WERI-Rb-1 (cell line): ENCODE data around the gene RBM5.
"Not testable (repeated sequence)": the region's sequence is repeated elsewhere in the genome, so short reads cannot be mapped to it uniquely, and the experiment has no call there.

Experiments
- DNase-seq: peaks from one replicate; pipeline ENCODE4 v3.0.0-alpha.2; 2020
- H3K27ac ChIP-seq: fragments of 250-450 bp; sonication (Bioruptor Pico); 2 replicates; pipeline ENCODE4 v1.5.1; 2020; ENCODE audit warnings: mild to moderate bottlenecking, moderate library complexity
- H3K27me3 ChIP-seq: fragments of 250-450 bp; sonication (Bioruptor Pico); 2 replicates; pipeline ENCODE4 v1.5.1; 2021; ENCODE audit warnings: mild to moderate bottlenecking, low read depth, moderate library complexity; ENCODE audit not compliant: insufficient read depth, severe bottlenecking
- H3K36me3 ChIP-seq: fragments of 250-450 bp; sonication (Bioruptor Pico); 2 replicates; pipeline ENCODE4 v1.5.1; 2020; ENCODE audit warnings: mild to moderate bottlenecking, moderate library complexity
- H3K4me3 ChIP-seq: 2 replicates; pipeline ENCODE4 v1.5.1; 2011; ENCODE audit warnings: low read depth, mild to moderate bottlenecking, control low read depth, low read length
- H3K9me3 ChIP-seq: fragments of 250-450 bp; sonication (Bioruptor Pico); 2 replicates; pipeline ENCODE4 v1.5.1; 2021; ENCODE audit warnings: mild to moderate bottlenecking, moderate library complexity; ENCODE audit not compliant: severe bottlenecking
- TF ChIP-seq, protein P1 (sequence below): IDR thresholded peaks from 2 replicates; pipeline ENCODE4 v1.5.1; 2011; ENCODE audit warnings: low read depth, mild to moderate bottlenecking, control low read depth, inconsistent platforms, low read length

The RBM5 gene

DNA sequence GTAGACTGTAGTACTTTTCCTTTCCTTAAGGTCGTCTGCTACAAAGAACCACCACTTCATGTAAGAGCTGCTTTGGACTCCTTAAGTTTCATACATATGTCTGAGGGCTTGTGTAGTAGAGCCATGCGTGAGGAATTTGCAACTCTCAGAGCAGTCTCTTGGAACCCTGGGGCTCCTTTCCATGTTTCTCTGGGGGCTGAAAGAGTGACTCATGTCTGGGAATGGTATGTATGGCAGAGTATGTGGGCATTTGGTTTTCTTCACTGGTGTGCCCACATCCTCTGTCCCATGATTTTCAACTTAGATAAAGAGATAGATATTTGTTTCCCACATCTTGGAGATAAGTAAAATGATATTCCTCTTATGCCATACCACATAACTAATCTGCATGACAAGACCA lies 20.6 kb upstream of the RBM5 start:
- no peak overlapping the region for H3K4me3 ChIP-seq
- TF ChIP-seq, protein P1, sequence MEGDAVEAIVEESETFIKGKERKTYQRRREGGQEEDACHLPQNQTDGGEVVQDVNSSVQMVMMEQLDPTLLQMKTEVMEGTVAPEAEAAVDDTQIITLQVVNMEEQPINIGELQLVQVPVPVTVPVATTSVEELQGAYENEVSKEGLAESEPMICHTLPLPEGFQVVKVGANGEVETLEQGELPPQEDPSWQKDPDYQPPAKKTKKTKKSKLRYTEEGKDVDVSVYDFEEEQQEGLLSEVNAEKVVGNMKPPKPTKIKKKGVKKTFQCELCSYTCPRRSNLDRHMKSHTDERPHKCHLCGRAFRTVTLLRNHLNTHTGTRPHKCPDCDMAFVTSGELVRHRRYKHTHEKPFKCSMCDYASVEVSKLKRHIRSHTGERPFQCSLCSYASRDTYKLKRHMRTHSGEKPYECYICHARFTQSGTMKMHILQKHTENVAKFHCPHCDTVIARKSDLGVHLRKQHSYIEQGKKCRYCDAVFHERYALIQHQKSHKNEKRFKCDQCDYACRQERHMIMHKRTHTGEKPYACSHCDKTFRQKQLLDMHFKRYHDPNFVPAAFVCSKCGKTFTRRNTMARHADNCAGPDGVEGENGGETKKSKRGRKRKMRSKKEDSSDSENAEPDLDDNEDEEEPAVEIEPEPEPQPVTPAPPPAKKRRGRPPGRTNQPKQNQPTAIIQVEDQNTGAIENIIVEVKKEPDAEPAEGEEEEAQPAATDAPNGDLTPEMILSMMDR = no peak
- H3K27me3 ChIP-seq = no peaks in the 10 kb centered on the region
- H3K9me3 ChIP-seq = no peaks in the 10 kb centered on the region
- H3K27ac ChIP-seq = no peak overlapping the region
- DNase-seq = no peak
- peaks cover 90% of the 10 kb centered on the region for H3K36me3 ChIP-seq

DNA sequence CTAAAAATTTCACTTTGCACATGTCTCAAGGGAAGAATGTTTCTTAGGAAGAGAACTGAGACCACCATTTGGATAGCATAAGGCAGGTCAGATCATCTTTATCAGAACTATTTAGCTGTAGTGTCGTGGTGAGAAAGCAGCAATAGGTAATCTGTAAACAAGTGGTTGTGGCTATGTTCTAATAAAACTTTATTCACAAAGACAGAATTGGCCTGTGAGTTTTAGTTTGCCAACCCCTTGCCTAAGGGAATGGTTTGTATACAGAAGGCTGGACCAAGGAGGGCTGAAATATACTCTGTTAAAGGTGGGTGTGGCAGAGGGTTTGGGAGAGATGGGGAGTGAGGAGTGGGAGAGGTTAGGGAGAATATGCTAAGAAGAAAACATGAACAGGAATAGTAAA lies 10.6 kb upstream of the RBM5 start:
- TF ChIP-seq, protein P1 = no peak
- DNase-seq = no peak

DNA sequence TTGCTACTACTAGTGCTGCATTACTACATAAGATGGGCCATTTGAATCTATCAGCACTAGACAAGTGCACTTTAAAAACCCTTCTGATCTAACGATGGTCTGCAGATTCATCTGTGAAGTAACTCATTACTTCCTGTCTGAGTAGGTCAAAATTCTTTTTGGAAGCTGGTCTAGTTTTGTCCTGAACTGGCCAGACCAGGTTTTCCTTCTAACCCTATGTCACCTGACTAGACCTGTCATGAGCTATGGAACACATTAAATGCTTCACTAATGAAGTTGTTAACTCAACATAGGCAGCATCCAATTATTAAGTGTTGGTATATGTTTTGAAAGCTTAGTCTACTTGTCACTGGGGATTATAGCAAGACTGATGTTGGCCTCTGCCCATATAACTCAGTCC lies 10.1 kb upstream of the RBM5 start:
- TF ChIP-seq, protein P1 = no peak
- peaks cover 31% of the 10 kb centered on the region for H3K36me3 ChIP-seq
- no peak overlapping the region for H3K27ac ChIP-seq
- H3K4me3 ChIP-seq = no peak overlapping the region
- H3K9me3 ChIP-seq = no peaks in the 10 kb centered on the region
- no peaks in the 10 kb centered on the region for H3K27me3 ChIP-seq
- DNase-seq = no peak

More for the DNA sequence above, 10.6 kb upstream of the RBM5 start:
- no peaks in the 10 kb centered on the region for H3K27me3 ChIP-seq
- H3K4me3 ChIP-seq = no peak overlapping the region
- peaks cover 35% of the 10 kb centered on the region for H3K36me3 ChIP-seq
- no peak overlapping the region for H3K27ac ChIP-seq
- no peaks in the 10 kb centered on the region for H3K9me3 ChIP-seq

DNA sequence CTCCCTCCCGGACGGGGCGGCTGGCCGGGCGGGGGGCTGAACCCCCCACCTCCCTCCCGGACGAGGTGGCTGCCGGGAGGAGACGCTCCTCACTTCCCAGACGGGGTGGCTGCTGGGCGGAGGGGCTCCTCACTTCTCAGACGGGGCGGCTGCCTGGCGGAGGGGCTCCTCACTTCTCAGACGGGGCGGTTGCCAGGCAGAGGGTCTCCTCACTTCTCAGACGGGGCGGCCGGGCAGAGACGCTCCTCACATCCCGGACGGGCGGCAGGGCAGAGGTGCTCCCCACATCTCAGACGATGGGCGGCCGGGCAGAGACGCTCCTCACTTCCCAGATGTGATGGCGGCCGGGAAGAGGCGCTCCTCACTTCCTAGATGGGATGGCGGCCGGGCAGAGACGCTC lies 3.8 kb upstream of the RBM5 start:
- H3K27ac ChIP-seq, H3K27me3 ChIP-seq, H3K36me3 ChIP-seq: not testable (repeated sequence)

DNA sequence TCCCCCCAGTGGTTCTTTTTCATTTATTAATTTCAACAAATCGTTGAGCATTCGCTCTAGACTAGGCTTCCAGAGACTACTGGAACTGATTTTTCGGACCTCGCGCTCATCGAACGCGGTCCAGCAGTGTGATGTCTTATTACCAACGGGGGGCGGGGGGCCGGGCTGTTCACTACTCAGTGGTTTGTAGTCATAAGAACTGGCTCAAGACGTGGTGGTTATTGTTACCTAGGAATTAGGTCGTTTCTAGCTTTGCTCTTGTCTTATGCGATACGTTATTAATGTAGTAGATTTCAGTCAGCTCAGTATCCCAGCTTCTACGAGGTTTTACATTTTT lies 858 bp downstream of the RBM5 start:
- DNase-seq = peak; percentile 28

More for the DNA sequence above, 3.8 kb upstream of the RBM5 start:
- H3K9me3 ChIP-seq, H3K4me3 ChIP-seq, DNase-seq: not testable (repeated sequence)

DNA sequence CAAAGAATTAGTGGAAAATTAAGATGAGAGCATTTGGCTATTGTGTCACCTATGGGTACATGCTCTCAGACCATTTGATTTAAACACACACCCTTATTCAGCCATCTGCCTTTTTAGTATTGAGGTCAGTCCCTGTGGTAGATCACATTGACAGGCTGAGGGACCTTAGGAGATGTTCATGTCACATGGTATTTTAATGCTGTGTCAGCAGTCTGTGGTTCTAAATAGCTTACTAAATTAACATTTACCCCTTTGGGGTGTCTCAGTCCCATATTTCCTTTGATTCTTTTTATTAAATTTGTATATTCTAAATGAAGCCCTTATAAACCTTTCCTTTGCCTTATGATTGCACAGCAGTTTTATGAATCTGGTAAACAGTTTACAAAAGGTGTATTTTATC lies 2.3 kb downstream of the RBM5 start:
- TF ChIP-seq, protein P1 = no peak
- H3K27ac ChIP-seq = no peak overlapping the region
- no peak for DNase-seq
- no peaks in the 10 kb centered on the region for H3K9me3 ChIP-seq
- no peaks in the 10 kb centered on the region for H3K27me3 ChIP-seq
- no peak overlapping the region for H3K4me3 ChIP-seq
- peaks cover 63% of the 10 kb centered on the region for H3K36me3 ChIP-seq

More for the DNA sequence above, 858 bp downstream of the RBM5 start:
- TF ChIP-seq, protein P1 = no peak
- Histone ChIP-seq H3K27me3 (no peaks in the 10 kb centered on the region), H3K36me3 (peaks cover 49% of the 10 kb centered on the region), H3K27ac (peak overlapping the region; percentile 98), H3K9me3 (no peaks in the 10 kb centered on the region), H3K4me3 (peak overlapping the region; percentile 84)
